IMR-90 (cell line): ENCODE measurements around the gene FAM117B. TPM values are rescaled to one million over a fixed set of nuclear protein-coding genes. Genes with fewer than 3 reads are reported as not detected.
"Not testable (repeated sequence)": the region's sequence is repeated elsewhere in the genome, so short reads cannot be mapped to it uniquely, and the experiment has no call there.

Experiments used
- ATAC-seq: fragments of 200-7000 bp; cut with Tn5 transposase; 2 replicates; pipeline ENCODE4 v1.9.1; 2020; ENCODE audit warnings: low read depth, mild to moderate bottlenecking, moderate library complexity
- BruUV-seq: library from RNA; stranded (reverse); fragments of 400-500 nt; replicated peaks from 2 replicates; lab custom pipeline; 2021; lab: Mats Ljungman, UMichigan
- CTCF ChIA-PET: fragments of 300-600 bp; formaldehyde crosslinking; extraction: SDS; loops from one replicate; lab custom pipeline; 2021; ENCODE audit warnings: antibody characterized with exemption; lab: Yijun Ruan, JAX
- POLR2A ChIA-PET: fragments of 300-600 bp; sonication (Branson Sonifier 250); formaldehyde crosslinking; loops from one replicate; lab custom pipeline; 2022; ENCODE audit warnings: antibody characterized with exemption; ENCODE audit not compliant: unreplicated experiment; lab: Charles Lee
- DNase-seq: peaks from one replicate; pipeline ENCODE4 v3.0.0; 2013
- H2AFZ ChIP-seq: replicated peaks from 2 replicates; pipeline ENCODE3; 2013; ENCODE audit warnings: low read length, mild to moderate bottlenecking; ENCODE audit not compliant: poor library complexity
- H2AK5ac ChIP-seq: 2 replicates; pipeline ENCODE4 v1.6.1; 2013; ENCODE audit warnings: low read depth, low read length, inconsistent platforms
- H2AK9ac ChIP-seq: replicated peaks from 2 replicates; pipeline ENCODE3; 2013; ENCODE audit warnings: mild to moderate bottlenecking, low read depth, low read length, moderate library complexity; ENCODE audit not compliant: poor library complexity
- H2BK120ac ChIP-seq: 2 replicates; pipeline ENCODE4 v1.6.1; 2013; ENCODE audit warnings: low read depth, low read length, inconsistent platforms
- H2BK15ac ChIP-seq: 3 replicates; pipeline ENCODE4 v1.6.1; 2013; ENCODE audit warnings: low read depth, low read length, inconsistent platforms
- H2BK20ac ChIP-seq: 2 replicates; pipeline ENCODE4 v1.6.1; 2013; ENCODE audit warnings: low read depth, mild to moderate bottlenecking, inconsistent platforms, low read length, moderate library complexity
- H2BK5ac ChIP-seq: 2 replicates; pipeline ENCODE4 v1.6.1; 2013; ENCODE audit warnings: mild to moderate bottlenecking, low read depth, low read length, inconsistent platforms; ENCODE audit not compliant: poor library complexity, severe bottlenecking
- H3K14ac ChIP-seq: replicated peaks from 2 replicates; pipeline ENCODE4 v1.6.1; 2013; ENCODE audit warnings: low read depth, low read length, inconsistent platforms
- H3K18ac ChIP-seq: 2 replicates; pipeline ENCODE4 v1.6.1; 2013; ENCODE audit warnings: low read depth, low read length, control low read depth
- H3K23ac ChIP-seq: 2 replicates; pipeline ENCODE4 v1.6.1; 2013; ENCODE audit warnings: low read depth, low read length, inconsistent platforms
- H3K27ac ChIP-seq: 2 replicates; pipeline ENCODE4 v1.5.1; 2013; ENCODE audit warnings: mild to moderate bottlenecking, control low read depth, low read length; ENCODE audit not compliant: insufficient read depth
- H3K27me3 ChIP-seq: 2 replicates; pipeline ENCODE4 v1.6.1; 2013; ENCODE audit warnings: low read length; ENCODE audit not compliant: control insufficient read depth, insufficient read depth
- H3K36me3 ChIP-seq: 2 replicates; pipeline ENCODE4 v1.6.1; 2013; ENCODE audit warnings: low read length, mixed read lengths; ENCODE audit not compliant: control insufficient read depth, insufficient read depth
- H3K4ac ChIP-seq: 2 replicates; pipeline ENCODE4 v1.6.1; 2013; ENCODE audit warnings: low read depth, low read length, inconsistent platforms
- H3K4me1 ChIP-seq: 2 replicates; pipeline ENCODE4 v1.6.1; 2013; ENCODE audit warnings: low read length, mixed read lengths; ENCODE audit not compliant: control insufficient read depth, insufficient read depth
- H3K4me2 ChIP-seq: 2 replicates; pipeline ENCODE4 v1.6.1; 2013; ENCODE audit warnings: low read depth, mild to moderate bottlenecking, control low read depth, low read length, moderate library complexity
- H3K4me3 ChIP-seq: 2 replicates; pipeline ENCODE4 v1.5.1; 2013; ENCODE audit warnings: low read depth, mild to moderate bottlenecking, control low read depth, low read length, moderate library complexity; ENCODE audit not compliant: insufficient read depth
- H3K56ac ChIP-seq: 2 replicates; pipeline ENCODE4 v1.6.1; 2013; ENCODE audit warnings: low read length, inconsistent platforms; ENCODE audit not compliant: insufficient read depth; ENCODE audit errors: extremely low read depth
- H3K79me1 ChIP-seq, 2 experiments: 2 replicates each; pipeline ENCODE4 v1.6.1; 2013; ENCODE audit warnings: low read length in 2 of 2, inconsistent platforms in 1 of 2, low read depth in 1 of 2
- H3K9ac ChIP-seq: 2 replicates; pipeline ENCODE4 v1.6.1; 2013; ENCODE audit warnings: low read depth, low read length, control low read depth
- H3K9me1 ChIP-seq: 2 replicates; pipeline ENCODE4 v1.6.1; 2013; ENCODE audit warnings: low read length, inconsistent platforms; ENCODE audit not compliant: insufficient read depth
- H3K9me3 ChIP-seq: 2 replicates; pipeline ENCODE4 v1.6.1; 2013; ENCODE audit warnings: low read length; ENCODE audit not compliant: control insufficient read depth, insufficient read depth
- H4K20me1 ChIP-seq: 2 replicates; pipeline ENCODE4 v1.6.1; 2013; ENCODE audit warnings: low read length, inconsistent platforms; ENCODE audit not compliant: insufficient read depth
- H4K5ac ChIP-seq: 2 replicates; pipeline ENCODE4 v1.6.1; 2013; ENCODE audit warnings: mild to moderate bottlenecking, low read depth, low read length, control low read depth
- H4K8ac ChIP-seq, 2 experiments: 2 replicates each; pipeline ENCODE4 v1.6.1; 2013; ENCODE audit warnings: low read depth in 2 of 2, low read length in 2 of 2, control low read depth in 1 of 2, inconsistent platforms in 1 of 2
- H4K91ac ChIP-seq: 2 replicates; pipeline ENCODE4 v1.6.1; 2013; ENCODE audit warnings: low read depth, low read length, inconsistent platforms; ENCODE audit not compliant: insufficient read depth
- WGBS, 2 experiments: methylation state at CpG; one replicate each; pipeline versions ENCODE4 v1.1.5 to v1.1.7; 2013; ENCODE audit warnings: missing lambda C conversion rate in 2 of 2; ENCODE audit not compliant: insufficient read length in 1 of 2; ENCODE audit errors: extremely low coverage in 2 of 2; 5-methylcytosine and 5-hydroxymethylcytosine counted together
- dilution Hi-C: fragments of 300-500 bp; cut with HindIII; formaldehyde crosslinking; loops from one replicate; pipeline ENCODE4 v1.14.3; 2018; ENCODE audit warnings: low sequenced_read_pairs; ENCODE audit not compliant: unreplicated experiment
- in situ Hi-C: fragments of 300-500 bp; cut with MboI; formaldehyde crosslinking; loops from 3 replicates; pipeline ENCODE4 v1.14.3; 2019; ENCODE audit warnings: low sequenced_read_pairs, inconsistent platforms, mixed read lengths
- intact Hi-C: fragments of 100-400 bp; cut with micrococcal nuclease; formaldehyde crosslinking; loops from 2 replicates; pipeline ENCODE4 v1.10.0; 2022
- polyA plus RNA-seq, 3 experiments: library from polyadenylated mRNA; depleted of rRNA; stranded (reverse); fragments of >200 nt; gene quantifications; 2 replicates each; pipeline ENCODE4 v1.2.3, GENCODE V29; 2012; ENCODE audit warnings: low replicate concordance in 1 of 3
- total RNA-seq: library from RNA; depleted of rRNA; stranded (reverse); fragments of >200 nt; gene quantifications from 2 replicates; pipeline ENCODE4 v1.2.3, GENCODE V29; 2012

FAM117B gene
- total and polyA plus RNA-seq, 2 of the 4 experiments (the other 2 are of a cell fraction), result 0.54 to 0.79 TPM

- dilution Hi-C loops, H3K4ac ChIP-seq, H3K4me3 ChIP-seq, H3K36me3 ChIP-seq, H3K79me1 ChIP-seq, H2BK15ac ChIP-seq, H2BK5ac ChIP-seq, POLR2A ChIA-PET, H3K27me3 ChIP-seq, H3K14ac ChIP-seq, H3K4me2 ChIP-seq, H3K9ac ChIP-seq, H4K8ac ChIP-seq, H3K27ac ChIP-seq, H3K9me3 ChIP-seq, H3K9me1 ChIP-seq, DNase-seq, H4K20me1 ChIP-seq, H2BK20ac ChIP-seq, BruUV-seq, H4K5ac ChIP-seq, in situ Hi-C loops, H3K56ac ChIP-seq, intact Hi-C loops, H4K91ac ChIP-seq, H3K23ac ChIP-seq, H2AK9ac ChIP-seq, H2AK5ac ChIP-seq, H3K18ac ChIP-seq, H2BK120ac ChIP-seq, H3K4me1 ChIP-seq, H2AFZ ChIP-seq: not testable (repeated sequence)
- ATAC-seq, result peak; percentile 78
- CTCF ChIA-PET, result interaction anchor here (0.6 to 0.7 kb wide), 2 partner anchors 17 to 1052 kb away, joined by 3 read pairs; no protein-coding TSS in a partner anchor
- WGBS, 2 experiments, result 72% methylated on average over 3 of the region's 9 CpGs; no CpG with 5 or more reads in 1 of the 2 experiments
Observed at GRCh38 chr2:202805911-202806310, 171.1 kb downstream of the FAM117B start.
